Islet of Langerhans (tissue), 1 donor: ENCODE measurements around the gene MYORG.

Experiments used
- FAIRE-seq: peaks from one replicate; lab custom pipeline; 2011; peaks lifted over from hg19 to GRCh38; lab: Jason Lieb, UNC

Gene MYORG

DNA sequence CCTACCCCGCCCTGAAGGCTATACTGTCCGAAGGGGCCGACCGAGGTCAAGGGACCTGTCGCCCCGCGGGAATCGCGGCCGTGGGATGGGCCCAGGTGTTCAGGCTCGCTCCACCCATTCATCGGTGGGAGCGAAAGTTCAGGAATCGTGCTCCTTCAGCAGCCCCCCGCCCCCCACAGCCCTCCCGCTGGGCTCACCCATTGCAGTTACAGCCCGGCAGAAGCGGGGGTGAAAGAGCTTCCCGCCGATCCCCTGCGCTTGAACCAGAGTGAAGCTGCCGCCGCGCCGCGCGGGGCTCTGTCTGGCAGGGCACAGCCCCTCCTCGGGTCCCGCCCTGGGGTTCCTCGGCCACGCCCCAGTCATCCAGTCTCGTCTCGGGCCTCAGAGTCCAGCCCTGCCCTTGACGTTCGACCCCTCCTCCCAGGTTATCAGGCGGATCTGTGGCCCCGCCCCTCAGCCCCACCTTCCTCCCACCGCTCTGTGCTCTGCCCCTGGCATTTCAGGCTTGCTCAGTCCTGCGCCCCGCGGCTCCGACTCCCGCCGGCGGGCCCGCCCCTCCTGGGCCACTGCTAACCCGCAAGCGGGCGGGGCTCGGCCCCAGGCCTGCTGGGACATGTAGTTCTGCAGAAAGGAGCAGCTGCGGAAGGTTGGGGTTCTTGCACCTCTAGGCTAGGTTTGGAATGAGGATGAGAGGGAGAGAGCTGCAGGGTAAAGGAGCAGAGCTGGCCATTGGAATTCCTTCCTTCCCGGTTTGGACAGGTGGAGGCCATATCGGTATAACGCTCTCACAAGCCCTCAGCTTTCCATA lies at the start of gene MYORG:
MYORG (minus strand) TSS at position 303 of the 808 bp plus-strand sequence. CDS start 3,955 bp downstream, outside the sequence.
- peak; percentile 36 for FAIRE-seq

DNA sequence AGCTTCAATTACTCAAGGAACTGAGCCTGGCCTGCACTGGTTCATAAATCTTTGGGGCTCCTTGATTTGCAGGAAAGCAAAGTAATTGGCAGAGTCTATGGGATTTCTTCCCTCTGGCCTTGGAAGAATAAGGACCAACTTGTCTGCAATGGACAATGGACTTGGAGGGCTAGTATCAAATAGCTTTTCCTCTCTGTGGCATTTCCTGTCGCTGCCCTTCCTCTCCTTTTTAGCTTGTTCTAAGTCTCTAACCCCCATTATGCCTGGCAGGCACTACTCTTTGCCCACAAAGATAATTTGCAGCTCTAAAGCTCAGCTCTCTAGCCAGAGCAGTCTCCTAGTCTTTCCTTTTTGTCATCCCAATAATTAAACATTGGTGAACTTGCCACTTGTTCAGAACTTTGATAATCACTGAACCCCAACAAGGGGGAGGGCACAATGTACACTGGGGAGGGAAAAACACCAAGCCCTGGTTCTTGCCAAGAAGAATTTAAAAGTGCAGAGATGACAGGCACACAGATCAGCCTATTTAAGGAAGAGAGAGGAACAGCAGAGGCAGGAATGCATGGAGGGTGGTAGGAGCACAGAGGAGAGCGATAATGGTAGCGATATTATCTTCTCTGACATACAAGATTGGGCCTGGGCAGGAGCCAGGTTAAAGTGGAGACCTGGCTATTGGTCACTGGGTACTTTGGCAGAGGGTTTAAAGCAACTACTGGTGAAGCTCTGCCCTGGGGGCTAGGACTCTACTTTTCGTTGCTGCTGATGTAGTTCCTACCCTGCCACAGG lies 43.2 kb upstream of the MYORG start:
- no peak for FAIRE-seq

DNA sequence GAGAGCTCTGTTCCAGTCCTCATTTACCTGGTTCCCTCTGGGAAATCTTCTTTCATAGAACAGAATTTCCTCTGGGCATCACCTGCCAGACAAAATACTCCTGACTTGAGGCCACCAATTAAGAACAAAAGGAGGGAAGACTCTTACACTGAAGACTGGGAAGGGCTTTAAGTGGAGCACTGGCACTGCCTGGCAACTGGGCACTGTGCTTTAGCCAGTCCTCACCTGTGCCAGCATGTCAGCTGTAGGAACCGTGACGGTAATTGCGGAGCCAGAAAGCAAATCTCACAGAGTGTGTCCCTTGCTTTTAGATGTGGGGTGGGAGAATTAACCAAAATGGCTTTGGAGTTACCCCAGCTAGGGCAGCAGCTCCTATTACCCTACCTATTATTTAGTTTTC lies 41.0 kb upstream of the MYORG start:
- no peak for FAIRE-seq

DNA sequence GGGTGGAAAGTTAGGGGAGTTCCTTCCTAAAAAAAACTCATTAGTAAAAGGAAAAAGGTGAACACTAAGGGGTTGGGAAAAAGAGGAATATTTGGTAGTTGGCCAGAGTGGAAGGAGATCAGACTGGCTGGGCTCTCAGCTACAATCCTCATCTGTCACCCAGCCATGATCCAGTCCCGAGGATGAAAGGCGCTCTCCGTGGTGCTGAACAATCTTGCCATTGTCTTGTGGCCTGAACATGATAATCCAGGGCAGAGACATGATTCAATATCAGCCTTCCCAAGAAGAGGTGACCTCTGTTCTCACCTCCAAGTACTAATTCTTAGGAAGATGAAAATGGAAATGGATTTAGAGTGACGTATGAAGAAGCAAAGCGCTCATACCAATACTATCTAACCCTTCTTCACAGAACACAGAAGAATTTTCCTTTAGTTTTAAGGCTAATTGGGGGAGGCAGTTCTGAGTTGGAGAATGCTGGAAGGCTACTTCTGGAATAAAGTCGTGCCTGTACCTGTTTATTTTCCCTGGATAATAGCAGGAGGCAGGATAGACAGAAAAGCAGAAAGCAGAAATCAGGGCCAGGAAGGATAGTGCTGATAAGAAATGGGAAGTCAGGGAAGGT lies 36.6 kb upstream of the MYORG start:
- no peak for FAIRE-seq

DNA sequence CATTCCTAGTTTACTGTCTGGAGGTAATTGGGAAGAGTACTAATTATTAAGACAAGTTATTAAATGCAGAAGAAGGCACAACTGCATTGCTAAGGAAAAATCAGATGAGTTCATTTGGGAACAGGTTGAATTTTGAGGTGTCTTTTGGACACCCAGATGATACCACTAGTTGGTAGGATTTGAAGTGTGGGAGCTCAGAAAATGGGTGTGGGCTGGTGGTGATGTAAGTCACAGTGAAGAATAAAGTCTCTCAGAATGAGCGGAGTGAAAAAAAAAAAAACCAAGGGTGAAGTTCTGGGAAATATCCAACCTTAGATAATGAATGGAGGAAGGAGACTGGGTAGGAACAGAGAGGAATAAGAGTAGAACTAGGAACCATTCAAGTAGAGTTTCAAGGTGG lies 35.6 kb upstream of the MYORG start:
- FAIRE-seq = no peak

DNA sequence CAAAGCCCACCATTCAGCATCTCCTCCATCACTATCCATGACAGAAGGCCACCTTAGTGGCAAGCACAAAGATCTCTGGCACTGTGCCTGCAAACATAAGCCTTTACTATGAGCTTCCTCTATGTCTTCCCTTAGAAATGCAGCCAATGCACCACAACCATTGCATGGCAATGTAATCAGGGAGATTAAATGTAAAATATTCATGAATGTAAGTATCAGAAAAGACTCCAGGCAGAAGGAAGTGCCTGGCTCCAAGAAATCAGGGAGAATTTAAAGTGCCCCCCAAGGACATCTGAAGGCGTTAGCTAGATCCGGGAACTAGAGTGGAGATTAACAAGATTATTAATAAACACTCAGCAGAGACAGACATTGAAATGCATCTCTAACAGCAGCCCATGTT lies 32.5 kb upstream of the MYORG start:
- FAIRE-seq = no peak

DNA sequence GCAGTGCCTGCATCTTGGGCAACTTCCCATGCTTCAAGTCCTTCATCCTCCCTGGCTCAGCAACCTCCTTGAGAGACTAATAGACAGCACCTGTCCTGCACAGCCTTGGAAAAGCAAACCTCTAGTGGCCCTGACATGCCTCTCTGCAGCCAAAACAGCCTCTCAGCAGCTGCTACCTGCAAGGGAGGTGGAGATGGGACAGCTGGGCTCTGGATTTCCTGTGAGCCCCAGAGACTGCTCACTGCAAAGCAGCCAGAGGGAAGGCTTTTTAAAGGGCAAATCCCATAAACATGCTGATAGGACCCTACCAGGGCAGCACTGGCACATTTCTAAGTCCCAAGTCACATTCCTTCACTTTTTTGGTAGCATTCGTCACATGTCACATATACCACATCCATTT lies 31.5 kb upstream of the MYORG start:
- no peak for FAIRE-seq

DNA sequence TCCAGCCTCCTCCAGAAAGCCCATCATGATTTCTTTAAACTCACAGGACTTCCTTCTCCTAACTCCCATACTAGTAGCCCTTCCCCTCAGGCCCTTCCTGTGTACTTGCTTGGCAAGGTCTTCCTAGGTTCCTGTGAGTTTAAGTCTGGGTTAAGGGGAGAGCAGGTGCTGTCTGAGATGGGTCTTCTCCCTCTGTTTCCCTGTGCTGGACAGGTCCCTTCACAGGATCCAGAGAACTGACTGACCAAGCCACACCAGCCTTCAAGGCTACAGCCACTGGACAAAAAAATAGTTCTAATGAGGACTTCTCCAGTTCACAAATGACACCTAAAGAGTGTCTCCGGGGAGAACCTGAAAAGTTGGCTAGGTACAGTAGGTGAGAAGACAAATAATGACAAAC lies 29.5 kb upstream of the MYORG start:
- no peak for FAIRE-seq

DNA sequence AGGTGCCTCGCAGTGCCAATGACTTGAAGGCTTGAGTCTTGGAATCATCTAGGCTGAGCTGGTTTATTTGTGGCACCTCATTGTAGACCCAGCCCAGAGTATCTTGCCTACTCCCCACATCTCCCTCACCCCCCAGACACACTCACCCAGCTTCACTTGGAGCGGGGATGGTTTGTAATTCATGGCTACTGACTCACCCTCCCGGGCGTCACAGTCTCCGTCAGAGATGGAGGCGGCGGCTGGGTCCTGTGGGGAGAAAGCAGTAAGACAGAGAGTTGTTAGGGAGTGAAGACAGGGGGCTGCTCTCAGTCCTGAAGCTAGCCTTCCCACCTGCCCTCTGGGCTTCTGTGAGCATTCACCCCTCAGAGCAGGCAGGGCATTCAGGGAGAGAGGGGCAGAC lies 29.0 kb upstream of the MYORG start:
- FAIRE-seq = no peak

DNA sequence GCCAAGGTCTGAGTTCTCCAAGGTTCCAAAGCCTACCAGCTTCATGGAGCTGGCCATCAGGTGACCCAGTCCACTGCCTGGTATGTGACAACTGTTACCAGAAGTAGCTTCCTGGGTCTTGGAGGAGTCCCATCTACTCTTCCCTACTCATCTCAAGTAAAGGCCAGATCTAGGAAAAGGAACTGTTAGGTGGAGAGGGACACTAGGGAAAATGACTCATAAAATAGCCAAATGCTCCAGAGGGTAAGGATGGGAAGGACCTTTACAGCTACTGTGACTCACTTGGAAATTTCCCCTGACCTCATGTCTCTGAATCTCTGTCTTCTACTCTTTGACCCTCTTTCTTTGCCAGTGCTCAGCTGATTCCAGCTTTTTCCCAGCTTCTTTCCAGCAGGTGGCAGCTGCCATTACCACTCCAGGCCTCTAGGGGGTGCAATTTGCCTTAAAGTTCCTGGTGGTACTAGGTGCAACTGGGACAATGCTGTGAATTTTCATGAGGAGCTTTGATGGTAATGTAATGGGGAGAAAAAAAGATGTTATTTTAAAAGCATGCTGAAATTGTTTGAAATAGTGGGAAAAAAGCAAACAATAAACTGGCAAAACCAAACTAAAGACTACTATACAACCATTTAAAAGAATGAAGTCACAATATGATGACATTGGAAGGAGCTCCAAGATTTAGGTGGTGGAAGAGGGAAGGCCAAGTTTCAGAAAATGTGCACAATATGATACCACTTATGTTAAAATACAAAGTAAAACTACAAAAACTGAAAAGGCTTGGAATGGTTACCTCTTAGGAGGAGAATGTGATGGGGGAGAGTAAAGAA lies 27.1 kb upstream of the MYORG start:
- FAIRE-seq = peak; percentile 96

DNA sequence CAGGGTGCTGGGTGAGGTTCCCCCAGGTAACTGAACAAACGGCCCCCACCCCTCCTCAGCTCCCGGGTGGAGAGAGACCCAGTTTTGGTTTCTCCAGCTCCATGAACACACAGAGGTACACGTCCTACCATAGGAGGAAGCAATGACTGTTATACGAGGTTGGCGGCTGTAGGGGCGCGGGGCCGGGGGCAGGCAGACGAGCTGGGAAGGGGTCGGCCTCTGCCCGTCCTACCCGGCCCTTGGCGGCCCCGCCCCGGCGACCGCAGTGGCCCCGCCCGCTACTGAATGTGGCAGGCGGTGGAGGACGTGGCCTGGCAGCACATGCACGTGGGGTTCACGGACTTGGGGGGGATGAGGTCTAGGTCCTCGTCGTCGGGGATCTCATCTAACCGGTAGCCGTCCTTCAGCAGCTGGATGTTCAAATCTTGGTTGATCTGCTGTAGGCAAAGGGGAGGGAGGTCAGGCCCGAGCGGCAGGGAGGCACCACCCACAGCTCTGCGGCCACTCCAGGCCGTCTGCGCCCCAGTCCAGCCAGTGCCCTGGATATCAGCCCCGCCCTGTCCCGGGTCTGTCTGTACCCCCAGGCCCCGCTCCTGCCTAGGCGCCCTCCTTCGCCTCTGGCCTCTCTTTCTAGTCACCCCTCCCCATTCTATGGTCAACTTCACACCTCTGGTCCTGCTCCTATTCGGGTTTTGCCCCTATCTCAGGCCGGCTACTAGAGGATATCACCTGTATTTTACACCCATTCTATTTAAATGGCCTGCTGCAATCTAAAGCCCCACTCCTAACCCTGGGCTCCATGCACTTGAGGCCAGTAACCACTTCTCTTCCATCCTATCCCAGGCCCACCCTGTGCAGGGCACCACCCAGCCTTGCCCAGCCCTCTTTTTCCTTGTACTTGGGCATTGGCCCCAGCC lies 24.2 kb upstream of the MYORG start:
- no peak for FAIRE-seq

DNA sequence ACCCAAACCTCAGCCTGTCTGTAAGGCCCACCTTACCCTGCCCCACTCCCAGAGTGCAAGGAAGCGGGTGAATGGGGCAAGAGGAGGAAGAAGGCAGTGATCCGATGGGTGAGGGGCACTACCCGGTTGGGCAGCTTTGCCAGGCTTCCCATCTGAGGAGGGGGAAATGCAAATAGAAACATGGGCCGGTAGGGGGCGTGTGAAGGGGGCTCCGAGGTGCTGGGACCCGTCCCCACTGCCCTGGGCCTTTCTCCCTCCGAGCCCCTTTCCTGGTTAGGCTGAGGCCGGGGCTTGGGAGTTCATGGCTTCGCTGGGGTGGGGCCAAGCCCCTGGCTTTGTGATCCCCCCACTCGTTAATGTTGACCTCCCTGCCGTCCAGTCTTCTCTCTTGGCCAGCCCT lies 23.6 kb upstream of the MYORG start:
- no peak for FAIRE-seq

DNA sequence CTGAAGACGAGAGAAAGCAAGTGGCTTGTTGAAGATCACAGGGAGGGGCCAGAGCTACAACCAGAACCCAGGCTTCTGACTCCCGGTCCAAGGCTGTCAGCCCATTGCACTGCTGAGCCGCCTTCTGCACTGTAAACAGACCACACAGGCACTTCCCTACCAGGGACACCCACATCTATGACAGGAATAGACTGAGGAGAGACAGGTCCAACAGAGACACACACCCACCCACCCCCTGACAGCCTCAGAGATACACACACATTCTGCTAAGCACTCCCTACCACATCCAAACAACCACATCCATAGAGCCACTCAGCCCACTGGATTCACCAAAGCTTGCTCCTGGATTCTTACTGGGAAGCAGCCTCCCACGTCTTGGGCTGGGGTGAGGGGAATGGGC lies 23.0 kb upstream of the MYORG start:
- FAIRE-seq = no peak

DNA sequence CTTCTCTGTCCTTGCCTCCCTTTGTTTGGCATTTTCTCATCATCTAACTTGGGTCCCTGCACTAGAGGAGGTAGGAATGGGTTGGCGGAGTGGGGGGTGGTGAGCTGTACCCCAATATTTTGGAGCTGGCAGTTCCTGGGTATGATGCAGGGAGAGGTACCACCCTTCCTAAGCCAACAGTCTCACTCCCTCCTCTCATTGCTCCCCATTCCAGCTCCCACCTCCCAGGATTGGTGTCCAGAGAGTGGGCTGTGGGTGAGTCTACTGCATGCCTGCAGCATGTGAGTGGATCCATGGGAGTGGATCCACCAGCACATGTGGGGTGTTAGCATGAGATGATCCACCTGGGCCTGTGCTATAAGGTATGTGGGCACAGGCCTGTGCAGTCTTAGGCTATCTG lies 22.2 kb upstream of the MYORG start:
- no peak for FAIRE-seq

DNA sequence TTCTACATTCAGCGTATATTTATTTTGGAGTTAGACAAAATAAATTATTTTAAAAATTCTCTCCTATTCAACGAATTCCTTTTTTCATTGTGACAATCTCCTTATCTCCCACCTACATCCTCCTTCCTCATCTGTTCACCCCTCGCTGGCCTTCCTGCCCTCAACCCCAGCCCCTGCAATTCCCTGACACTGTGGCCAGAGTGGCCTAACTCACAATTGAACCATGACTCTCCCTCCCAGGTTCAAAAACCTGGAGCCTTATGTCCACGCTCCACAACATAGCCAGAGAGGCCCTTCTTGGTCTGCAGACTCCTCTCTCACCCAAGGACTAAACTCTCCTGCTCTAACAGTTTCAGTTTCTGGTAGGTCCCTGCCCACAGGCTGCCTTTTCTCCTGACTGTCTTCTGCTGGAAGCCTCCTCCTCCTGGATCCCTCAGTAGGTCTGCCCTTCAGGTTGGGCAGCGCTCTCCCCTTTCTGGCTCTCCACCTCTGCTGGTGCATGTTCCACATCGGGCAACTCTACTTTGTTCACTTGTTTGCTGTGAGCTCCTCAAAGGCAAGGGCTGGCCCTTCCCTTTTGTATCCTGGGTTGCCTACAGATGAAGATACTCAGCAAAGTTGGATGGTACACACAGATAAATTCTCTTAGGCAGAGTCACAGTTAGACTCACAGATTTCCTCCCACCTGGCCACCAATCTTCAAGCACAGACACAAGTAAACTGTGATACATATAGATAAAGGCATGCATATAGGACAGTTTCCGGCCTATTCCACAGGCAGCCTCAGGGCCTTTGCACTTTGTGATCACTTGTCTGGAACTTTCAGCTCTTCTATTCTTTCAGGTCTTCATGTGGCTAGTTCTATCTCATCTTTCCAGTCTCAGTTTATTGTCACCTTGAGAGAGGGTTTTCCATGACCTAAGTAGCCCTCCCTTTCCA lies 19.8 kb upstream of the MYORG start:
- FAIRE-seq = no peak

DNA sequence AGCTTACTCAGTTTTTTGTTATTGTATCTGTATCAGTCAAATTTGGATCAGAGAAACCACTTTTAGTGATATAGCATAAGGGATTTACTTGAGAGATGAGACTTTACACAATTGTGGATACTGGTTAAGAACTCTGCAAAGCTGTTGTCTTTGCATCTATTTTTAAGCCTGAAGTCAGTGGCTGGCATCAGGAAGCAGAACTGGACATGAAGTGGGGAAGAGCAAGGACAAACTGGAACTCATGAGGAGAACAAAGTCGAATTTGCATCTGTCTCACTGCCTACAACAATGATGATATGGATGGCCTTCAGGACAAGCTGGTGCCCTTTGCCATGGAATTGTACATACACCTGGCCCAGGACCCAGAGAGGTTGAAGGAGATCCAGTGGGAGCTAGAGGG lies 15.8 kb upstream of the MYORG start:
- FAIRE-seq = no peak

DNA sequence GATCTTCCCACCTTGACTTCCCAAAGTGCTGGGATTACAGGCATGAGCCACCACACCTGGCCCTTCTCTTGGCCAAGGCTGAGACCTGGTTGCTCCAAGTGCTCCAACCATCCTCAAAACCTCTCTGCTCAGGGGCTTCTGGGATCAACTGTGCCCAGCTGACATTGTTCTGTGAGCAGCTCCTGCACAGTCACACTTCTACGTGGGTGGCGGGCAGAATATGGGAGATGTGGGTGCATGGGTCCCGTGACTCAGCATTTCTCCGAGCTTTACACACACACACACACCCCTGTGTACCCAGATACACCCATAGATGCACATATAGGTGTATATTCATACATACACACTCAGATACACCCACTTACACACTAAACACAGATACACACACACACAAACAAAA lies 10.5 kb upstream of the MYORG start:
- no peak for FAIRE-seq

DNA sequence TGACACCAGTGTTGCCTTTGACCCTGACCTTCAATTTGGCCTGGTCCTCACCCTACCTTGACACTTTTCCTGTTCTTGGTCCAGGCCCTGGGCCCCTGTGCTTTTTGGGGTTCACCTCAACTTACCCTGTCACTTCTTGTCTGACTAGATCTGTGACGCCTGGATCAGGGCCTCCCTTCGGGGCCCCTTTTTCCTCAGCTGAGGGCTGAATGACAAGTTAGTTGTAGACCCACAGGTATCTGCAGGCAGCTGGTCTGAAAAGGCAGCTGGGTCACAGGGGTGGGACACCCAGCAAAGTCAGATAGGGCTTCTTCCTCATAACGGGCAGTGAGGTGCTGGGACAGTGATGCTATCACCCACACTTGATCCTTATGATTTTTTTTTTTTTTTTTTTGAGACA lies 10.0 kb upstream of the MYORG start:
- no peak for FAIRE-seq

DNA sequence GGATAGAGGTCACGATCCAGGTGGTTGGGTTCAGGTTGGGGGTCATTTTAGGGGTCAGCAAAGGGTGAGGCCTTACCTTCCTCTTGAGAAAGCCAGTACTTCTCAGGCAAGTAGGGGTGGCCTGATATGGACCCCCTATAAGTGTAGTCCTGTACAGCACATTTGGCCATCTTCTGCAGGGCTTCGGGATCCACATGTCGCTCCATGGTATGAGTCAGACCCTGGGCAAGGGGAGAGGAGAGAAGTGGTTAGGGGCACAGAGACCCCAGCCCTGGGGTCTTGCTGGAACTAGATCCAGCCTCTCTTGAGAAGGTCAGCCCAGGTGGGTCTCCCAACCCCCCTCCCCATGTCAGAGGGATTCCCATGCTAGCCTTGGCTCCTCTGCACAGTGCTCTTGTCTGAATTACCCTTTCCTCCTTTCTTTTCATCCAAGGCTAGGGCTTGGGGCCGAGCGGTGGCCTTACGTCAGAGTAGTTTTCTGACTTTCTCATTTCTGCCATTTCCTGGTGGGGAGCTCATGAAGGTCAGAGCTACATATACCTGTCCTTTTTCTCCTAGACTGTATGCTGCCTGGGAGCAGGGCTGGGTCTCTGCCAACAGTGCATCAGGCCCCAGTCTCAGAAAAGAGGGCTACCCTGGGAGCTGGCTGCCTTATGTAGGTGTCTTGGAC lies 9.0 kb upstream of the MYORG start:
- FAIRE-seq = no peak
